ENCODE results near the gene ZNF74. TPM values are rescaled to one million over a fixed set of nuclear protein-coding genes. Genes with fewer than 3 reads are reported as not detected.
A peak's percentile ranks its signal among the peaks of the same experiment; 100 is the strongest.

Gene ZNF74
- polyA plus RNA-seq, 3 donors: 1.9 to 4.8 (median 1.9) TPM

- Mint-ChIP-seq H3K9me3 (peaks cover 0 to 8% (median 2%) of the 10 kb centered on the region in 7 donors), H3K27me3 (ENCODE audit: low read depth in 3 of 3) (peaks cover 34 to 53% (median 47%) of the 10 kb centered on the region in 3 donors), H3K4me3 (peak overlapping the region in 1 of 2 donors; percentile 68), H3K36me3 (peaks cover 2 to 14% of the 10 kb centered on the region in 2 donors), H3K27ac (no peak overlapping the region), H3K4me1 (peaks cover 14% of the 10 kb centered on the region)
- Histone ChIP-seq H2AFZ (ENCODE audit: insufficient read depth, low read depth, low read length, poor library complexity, severe bottlenecking) (no peak overlapping the region), H3K9me3 (replicated peaks in 1 of 2; ENCODE audit: control insufficient read depth in 1 of 2, insufficient read depth in 1 of 2, low read length in 2 of 2) (peaks cover 5 to 13% of the 10 kb centered on the region in 2 donors), H3K4me2 (replicated peaks; ENCODE audit: extremely low read depth, low read length, poor library complexity, severe bottlenecking) (no peak overlapping the region), H3K4me1 (ENCODE audit: control insufficient read depth in 1 of 2, insufficient read depth in 2 of 2, low read length in 2 of 2) (peaks cover 9 to 27% of the 10 kb centered on the region in 2 donors), H3K9ac (ENCODE audit: insufficient read depth, low read length, poor library complexity, severe bottlenecking) (no peak overlapping the region), H3K79me2 (ENCODE audit: insufficient read depth, low read length) (no peaks in the 10 kb centered on the region), H4K20me1 (ENCODE audit: insufficient read depth, low read length) (no peaks in the 10 kb centered on the region), H3K27ac (ENCODE audit: low read depth in 1 of 2, low read length in 2 of 2) (no peak overlapping the region), H3K4me3 (replicated peaks in 1 of 3; ENCODE audit: low read depth in 2 of 3, low read length in 3 of 3) (no peak overlapping the region), H3K27me3 (ENCODE audit: control insufficient read depth in 2 of 2, insufficient read depth in 2 of 2, low read length in 2 of 2) (peaks cover 5 to 59% of the 10 kb centered on the region in 2 donors), H3K36me3 (replicated peaks in 1 of 2; ENCODE audit: control insufficient read depth in 1 of 2, insufficient read depth in 2 of 2, low read length in 2 of 2) (no peaks in the 10 kb centered on the region)
- WGBS (ENCODE audit: insufficient coverage): 86% methylated on average over 7 of the region's 15 CpGs
- intact Hi-C loops (cut with micrococcal nuclease): loop anchor here in 1 of 2 donors (5.0 kb wide), 1 partner anchor 73 kb away; the partner anchor contains the start of gene KLHL22
- no peak for DNase-seq
- no peak for TF ChIP-seq CTCF (IDR thresholded peaks at IDR 0.05)
Observed at GRCh38 chr22:20424568-20424931, 30.6 kb downstream of the ZNF74 start.

GRCh38 chr22:20424932-20425565, 31.1 kb downstream of the ZNF74 start:
- H3K4me1 Mint-ChIP-seq: peaks cover 17% of the 10 kb centered on the region
- H3K27ac Mint-ChIP-seq: no peak overlapping the region
- peaks cover 0 to 8% (median 2%) of the 10 kb centered on the region in 7 donors for H3K9me3 Mint-ChIP-seq
- H4K20me1 ChIP-seq (ENCODE audit: insufficient read depth, low read length): peaks cover 4% of the 10 kb centered on the region
- H2AFZ ChIP-seq (ENCODE audit: insufficient read depth, low read depth, low read length, poor library complexity, severe bottlenecking): no peak overlapping the region
- H3K9me3 ChIP-seq (replicated peaks in 1 of 2; ENCODE audit: control insufficient read depth in 1 of 2, insufficient read depth in 1 of 2, low read length in 2 of 2): peaks cover 5 to 17% of the 10 kb centered on the region in 2 donors
- H3K36me3 ChIP-seq (replicated peaks in 1 of 2; ENCODE audit: control insufficient read depth in 1 of 2, insufficient read depth in 2 of 2, low read length in 2 of 2): no peaks in the 10 kb centered on the region
- H3K27ac ChIP-seq (ENCODE audit: low read depth in 1 of 2, low read length in 2 of 2): no peak overlapping the region
- intact Hi-C loops (cut with micrococcal nuclease): loop anchor here (5.0 kb wide), 2 partner anchors 72 to 277 kb away; partner anchors contain the start of gene KLHL22 (in 1 of the 2)
- H3K4me2 ChIP-seq (replicated peaks; ENCODE audit: extremely low read depth, low read length, poor library complexity, severe bottlenecking): peak overlapping the region; percentile 70
- peaks cover 9 to 64% of the 10 kb centered on the region in 2 donors for H3K27me3 ChIP-seq (ENCODE audit: control insufficient read depth in 2 of 2, insufficient read depth in 2 of 2, low read length in 2 of 2)
- peaks cover 14 to 32% of the 10 kb centered on the region in 2 donors for H3K4me1 ChIP-seq (ENCODE audit: control insufficient read depth in 1 of 2, insufficient read depth in 2 of 2, low read length in 2 of 2)
- TF ChIP-seq CTCF (IDR thresholded peaks at IDR 0.05): no peak
- peak overlapping the region in 1 of 3 experiments; percentile 58 for H3K4me3 ChIP-seq (replicated peaks in 1 of 3; ENCODE audit: low read depth in 2 of 3, low read length in 3 of 3)
- H3K36me3 Mint-ChIP-seq: peaks cover 2 to 14% of the 10 kb centered on the region in 2 donors
- no peak for DNase-seq
- peak overlapping the region in 1 of 2 donors; percentile 80 for H3K4me3 Mint-ChIP-seq
- peaks cover 39 to 58% (median 47%) of the 10 kb centered on the region in 3 donors for H3K27me3 Mint-ChIP-seq (ENCODE audit: low read depth in 3 of 3)
- 34% methylated on average over 58 of the region's 59 CpGs for WGBS (ENCODE audit: insufficient coverage)
- H3K9ac ChIP-seq (ENCODE audit: insufficient read depth, low read length, poor library complexity, severe bottlenecking): no peak overlapping the region
- no peaks in the 10 kb centered on the region for H3K79me2 ChIP-seq (ENCODE audit: insufficient read depth, low read length)
